NOMO-1 treated with dmso at 0.1 percent for 144 hours (cell line): ENCODE measurements around the gene MGME1.
"Not testable (repeated sequence)": the region's sequence is repeated elsewhere in the genome, so short reads cannot be mapped to it uniquely, and the experiment has no call there.

Experiments
- DNase-seq: peaks from one replicate; lab custom pipeline; 2025; ENCODE audit not compliant: unreplicated experiment; lab: John Stamatoyannopoulos, UW

Gene MGME1

GRCh38 chr20:17959257-17959627, 9.6 kb upstream of the MGME1 start:
- DNase-seq: no peak

- not testable (repeated sequence) for DNase-seq
These were observed 8.4 kb upstream of the MGME1 start for GRCh38 chr20:17960400-17960885.

GRCh38 chr20:17960927-17961586, 7.8 kb upstream of the MGME1 start:
- no peak for DNase-seq

GRCh38 chr20:17961587-17961940, 7.3 kb upstream of the MGME1 start:
- no peak for DNase-seq

GRCh38 chr20:17963114-17963897, 5.5 kb upstream of the MGME1 start:
- no peak for DNase-seq

- no peak for DNase-seq
These were observed 4.7 kb upstream of the MGME1 start for GRCh38 chr20:17964073-17964472.

- no peak for DNase-seq
These were observed 4.2 kb upstream of the MGME1 start for GRCh38 chr20:17964632-17965031.

- peak; percentile 20 for DNase-seq
These were observed 3.6 kb upstream of the MGME1 start for GRCh38 chr20:17965042-17965697.

- peak; percentile 6 for DNase-seq
These were observed 2.1 kb upstream of the MGME1 start for GRCh38 chr20:17966432-17967310.

- DNase-seq: no peak
These were observed 1.1 kb upstream of the MGME1 start for GRCh38 chr20:17967521-17968365.

GRCh38 chr20:17969278-17969883, 563 bp downstream of the MGME1 start:
- no peak for DNase-seq

GRCh38 chr20:17969884-17970409, 1.1 kb downstream of the MGME1 start:
- DNase-seq: peak; percentile 76

- no peak for DNase-seq
These were observed 2.6 kb downstream of the MGME1 start for GRCh38 chr20:17971300-17972013.

- no peak for DNase-seq
These were observed 3.3 kb downstream of the MGME1 start for GRCh38 chr20:17972121-17972520.

GRCh38 chr20:17976305-17976704, 7.5 kb downstream of the MGME1 start:
- DNase-seq: no peak

- DNase-seq: no peak
These were observed 16.7 kb downstream of the MGME1 start for GRCh38 chr20:17985388-17986018.

GRCh38 chr20:17987988-17988387, 19.2 kb downstream of the MGME1 start:
- DNase-seq: no peak

GRCh38 chr20:17990278-17990972, 21.6 kb downstream of the MGME1 start:
- DNase-seq: no peak
